ENCODE results near the gene IL1B.
A peak's percentile ranks its signal among the peaks of the same experiment; 100 is the strongest.

The IL1B gene

GRCh38 chr2:112818094-112818902 lies 18.3 kb downstream of the IL1B start:
- intact Hi-C loops (cut with micrococcal nuclease), result loop anchor here (10.0 kb wide), 1 partner anchor 53 kb away; the partner anchor contains the start of gene CKAP2L
- no peak overlapping the region for H3K27ac Mint-ChIP-seq

DNA sequence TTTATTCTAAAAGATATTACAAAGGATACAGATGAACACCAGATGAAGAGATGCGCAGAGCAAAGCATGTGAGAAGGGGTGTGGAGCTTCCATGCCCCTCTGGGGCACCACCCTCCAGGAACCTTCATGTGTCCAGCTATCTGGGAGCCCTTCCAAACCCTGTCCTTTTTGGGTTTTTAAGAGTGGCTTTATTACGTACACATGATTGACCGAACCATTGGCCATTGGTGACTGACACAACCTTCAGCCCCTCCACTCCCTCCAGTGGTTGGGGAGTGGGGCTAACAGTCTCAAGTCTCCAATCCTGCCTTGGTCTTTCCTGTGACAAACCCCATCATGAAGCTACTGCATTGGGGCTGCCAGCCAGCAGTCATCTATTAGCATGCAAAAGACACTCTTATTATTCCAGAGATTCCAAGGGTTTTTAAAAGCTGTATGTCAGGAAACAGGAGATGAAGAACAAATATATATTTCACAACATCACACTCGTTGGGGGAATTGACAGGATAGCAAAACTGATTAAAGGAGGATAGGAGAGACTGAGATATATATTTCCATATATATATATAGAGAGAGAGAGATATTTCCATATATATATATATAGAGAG lies 19.4 kb downstream of the IL1B start:
- Mint-ChIP-seq H3K4me3 (no peak overlapping the region), H3K27me3 (peaks cover under 1% of the 10 kb centered on the region), H3K9me3 (no peaks in the 10 kb centered on the region), H3K36me3 (ENCODE audit: low read depth) (no peaks in the 10 kb centered on the region), H3K27ac (no peak overlapping the region), H3K4me1 (ENCODE audit: low read depth) (peaks cover 18% of the 10 kb centered on the region)
- intact Hi-C loops (cut with micrococcal nuclease), result loop anchor here (10.0 kb wide), 1 partner anchor 52 kb away; the partner anchor contains the start of gene CKAP2L

More at GRCh38 chr2:112818094-112818902, 18.3 kb downstream of the IL1B start:
- no peak overlapping the region for H3K4me3 Mint-ChIP-seq
- H3K9me3 Mint-ChIP-seq, result no peaks in the 10 kb centered on the region
- peaks cover 3% of the 10 kb centered on the region for H3K27me3 Mint-ChIP-seq
- H3K36me3 Mint-ChIP-seq (ENCODE audit: low read depth), result no peaks in the 10 kb centered on the region
- peaks cover 15% of the 10 kb centered on the region for H3K4me1 Mint-ChIP-seq (ENCODE audit: low read depth)

DNA sequence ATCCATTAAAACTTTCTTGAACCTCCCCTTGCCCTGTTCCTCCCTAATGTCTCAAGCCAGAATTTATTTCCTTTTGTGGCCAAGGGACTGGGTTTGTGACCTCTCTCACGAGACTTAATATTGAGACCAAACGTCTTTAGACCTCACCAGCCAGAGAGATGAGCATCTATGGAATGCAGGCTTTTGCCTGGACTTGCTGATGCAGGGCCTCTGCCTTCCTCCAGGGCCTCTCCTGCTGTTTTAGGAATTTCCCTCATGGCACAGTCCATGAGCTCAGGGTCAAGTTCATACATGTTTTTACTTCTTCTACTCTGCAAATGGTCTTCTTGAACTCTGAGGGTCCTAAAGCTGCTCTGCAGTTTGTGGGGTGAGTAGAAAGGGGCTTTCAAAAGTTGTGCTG lies 22.3 kb downstream of the IL1B start:
- H3K36me3 Mint-ChIP-seq (ENCODE audit: low read depth), result no peaks in the 10 kb centered on the region
- H3K9me3 Mint-ChIP-seq, result no peaks in the 10 kb centered on the region
- H3K27ac Mint-ChIP-seq, result no peak overlapping the region
- no peaks in the 10 kb centered on the region for H3K27me3 Mint-ChIP-seq
- H3K4me1 Mint-ChIP-seq (ENCODE audit: low read depth), result peaks cover 33% of the 10 kb centered on the region
- intact Hi-C loops (cut with micrococcal nuclease), result loop anchor here (10.0 kb wide), 1 partner anchor 49 kb away; the partner anchor contains the start of gene CKAP2L
- H3K4me3 Mint-ChIP-seq, result no peak overlapping the region

DNA sequence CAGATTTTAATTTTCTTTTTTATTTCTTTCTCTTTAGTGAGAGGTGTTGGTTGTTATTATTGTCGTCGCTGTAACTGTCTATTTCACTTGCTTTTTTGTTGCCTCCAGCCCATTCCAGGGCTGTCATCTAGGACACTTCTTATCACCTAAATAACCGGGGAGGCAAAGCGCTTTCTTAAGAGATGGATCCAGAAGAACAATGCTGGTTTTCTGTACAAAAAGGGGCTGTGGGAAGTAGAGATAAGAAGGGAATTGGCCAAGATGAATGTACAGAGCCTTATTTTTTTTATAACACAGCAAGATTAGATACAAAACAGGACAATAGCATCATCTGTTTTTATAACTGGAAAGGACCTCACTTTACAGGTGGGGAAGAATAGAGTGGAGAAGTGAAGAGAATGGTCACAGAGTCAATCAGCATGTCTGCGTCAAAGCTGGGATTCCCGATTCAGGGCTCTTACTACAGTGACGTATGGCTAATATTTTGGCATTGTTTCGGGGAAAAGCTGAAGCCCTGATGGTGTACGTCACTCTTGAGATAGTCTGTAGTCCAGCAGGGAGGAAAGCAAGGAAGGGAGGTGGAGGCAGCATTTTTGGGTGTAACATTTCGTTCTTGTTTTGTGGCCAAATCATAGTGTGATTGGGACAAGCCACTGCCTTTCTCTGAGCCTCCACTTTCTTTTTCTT lies 23.2 kb downstream of the IL1B start:
- H3K4me1 Mint-ChIP-seq (ENCODE audit: low read depth), result peaks cover 33% of the 10 kb centered on the region
- no peak overlapping the region for H3K27ac Mint-ChIP-seq
- no peaks in the 10 kb centered on the region for H3K36me3 Mint-ChIP-seq (ENCODE audit: low read depth)
- intact Hi-C loops (cut with micrococcal nuclease), result loop anchor here (10.0 kb wide), 1 partner anchor 49 kb away; the partner anchor contains the start of gene CKAP2L
- no peaks in the 10 kb centered on the region for H3K9me3 Mint-ChIP-seq
- H3K27me3 Mint-ChIP-seq, result no peaks in the 10 kb centered on the region
- H3K4me3 Mint-ChIP-seq, result no peak overlapping the region

GRCh38 chr2:112812318-112813267 lies 24.0 kb downstream of the IL1B start:
- Mint-ChIP-seq H3K27ac (peak overlapping the region; percentile 33), H3K36me3 (ENCODE audit: low read depth) (peaks cover 1% of the 10 kb centered on the region), H3K4me1 (ENCODE audit: low read depth) (peaks cover 33% of the 10 kb centered on the region), H3K4me3 (no peak overlapping the region), H3K27me3 (no peaks in the 10 kb centered on the region), H3K9me3 (peaks cover 2% of the 10 kb centered on the region)
- intact Hi-C loops (cut with micrococcal nuclease), result loop anchor here (10.0 kb wide), 1 partner anchor 48 kb away; the partner anchor contains the start of gene CKAP2L

DNA sequence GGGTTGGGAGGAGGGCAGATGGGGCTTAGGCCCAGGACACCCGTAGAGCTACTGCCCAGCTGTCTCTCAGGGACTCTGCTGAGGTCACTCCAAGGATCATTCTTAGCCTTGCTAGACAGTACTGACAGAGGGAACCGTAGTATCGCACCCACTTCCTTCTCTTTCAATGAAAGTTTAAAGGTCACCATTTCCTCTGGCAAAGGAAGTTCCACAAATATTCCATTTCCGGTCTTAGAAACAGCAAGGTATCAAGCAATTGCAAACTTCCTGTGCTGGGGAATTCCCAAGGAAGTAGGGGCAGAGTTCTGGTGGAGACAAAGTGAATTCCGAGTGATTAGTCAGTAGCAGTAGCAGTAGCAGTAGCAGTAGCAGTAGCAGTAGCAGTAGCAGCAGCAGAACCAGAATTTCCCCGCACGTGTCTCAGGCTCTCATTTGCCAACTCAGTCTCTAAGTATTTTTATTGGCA lies 24.7 kb downstream of the IL1B start:
- no peaks in the 10 kb centered on the region for H3K27me3 Mint-ChIP-seq
- intact Hi-C loops (cut with micrococcal nuclease), result loop anchor here (10.0 kb wide), 1 partner anchor 47 kb away; the partner anchor contains the start of gene CKAP2L
- peak overlapping the region; percentile 33 for H3K27ac Mint-ChIP-seq
- H3K4me1 Mint-ChIP-seq (ENCODE audit: low read depth), result peaks cover 33% of the 10 kb centered on the region
- H3K4me3 Mint-ChIP-seq, result no peak overlapping the region
- peaks cover 8% of the 10 kb centered on the region for H3K36me3 Mint-ChIP-seq (ENCODE audit: low read depth)
- peaks cover 10% of the 10 kb centered on the region for H3K9me3 Mint-ChIP-seq

- Mint-ChIP-seq H3K9me3 (peaks cover 12% of the 10 kb centered on the region), H3K4me3 (no peak overlapping the region), H3K36me3 (ENCODE audit: low read depth) (peaks cover 8% of the 10 kb centered on the region), H3K27ac (peak overlapping the region; percentile 33), H3K4me1 (ENCODE audit: low read depth) (peaks cover 33% of the 10 kb centered on the region), H3K27me3 (no peaks in the 10 kb centered on the region)
- intact Hi-C loops (cut with micrococcal nuclease), result loop anchor here (10.0 kb wide), 1 partner anchor 47 kb away; the partner anchor contains the start of gene CKAP2L
Measured at GRCh38 chr2:112811276-112811831, 25.2 kb downstream of the IL1B start.

GRCh38 chr2:112809112-112809511 lies 27.5 kb downstream of the IL1B start:
- Mint-ChIP-seq H3K27ac (no peak overlapping the region), H3K4me1 (ENCODE audit: low read depth) (peaks cover 33% of the 10 kb centered on the region), H3K4me3 (no peak overlapping the region), H3K9me3 (peaks cover 12% of the 10 kb centered on the region), H3K27me3 (no peaks in the 10 kb centered on the region), H3K36me3 (ENCODE audit: low read depth) (peaks cover 8% of the 10 kb centered on the region)
- intact Hi-C loops (cut with micrococcal nuclease), result no loop called here

- Mint-ChIP-seq H3K27ac (no peak overlapping the region), H3K9me3 (peaks cover 12% of the 10 kb centered on the region), H3K4me1 (ENCODE audit: low read depth) (peaks cover 20% of the 10 kb centered on the region), H3K36me3 (ENCODE audit: low read depth) (peaks cover 8% of the 10 kb centered on the region), H3K27me3 (no peaks in the 10 kb centered on the region), H3K4me3 (no peak overlapping the region)
- intact Hi-C loops (cut with micrococcal nuclease), result no loop called here
Measured at GRCh38 chr2:112807233-112807807, 29.3 kb downstream of the IL1B start.

DNA sequence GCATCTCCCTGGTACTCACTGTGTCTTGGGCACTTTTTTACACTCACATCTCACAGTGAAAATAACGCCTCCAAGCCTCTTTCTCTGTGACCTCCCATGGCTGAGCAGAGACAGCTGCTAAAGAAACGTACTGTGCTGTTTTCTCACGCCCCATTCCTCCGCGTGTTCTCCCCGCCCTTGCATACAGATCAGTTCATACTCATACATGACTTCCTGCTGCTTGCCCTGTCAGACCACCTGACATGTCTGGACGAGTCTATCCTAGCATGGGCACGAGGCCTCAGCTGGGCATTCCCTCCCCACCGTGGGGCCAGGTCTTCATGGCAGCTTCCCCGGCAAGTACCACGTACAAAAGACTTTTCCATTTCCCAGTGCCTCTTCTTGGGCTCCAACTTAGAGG lies 31.0 kb downstream of the IL1B start:
- Mint-ChIP-seq H3K4me1 (ENCODE audit: low read depth) (peaks cover 8% of the 10 kb centered on the region), H3K9me3 (peaks cover 12% of the 10 kb centered on the region), H3K27me3 (no peaks in the 10 kb centered on the region), H3K36me3 (ENCODE audit: low read depth) (peaks cover 8% of the 10 kb centered on the region), H3K4me3 (no peak overlapping the region), H3K27ac (no peak overlapping the region)
- intact Hi-C loops (cut with micrococcal nuclease), result no loop called here

- Mint-ChIP-seq H3K27ac (no peak overlapping the region), H3K9me3 (peaks cover 12% of the 10 kb centered on the region), H3K36me3 (ENCODE audit: low read depth) (peaks cover 8% of the 10 kb centered on the region), H3K4me1 (ENCODE audit: low read depth) (peaks cover 15% of the 10 kb centered on the region), H3K27me3 (no peaks in the 10 kb centered on the region), H3K4me3 (no peak overlapping the region)
- intact Hi-C loops (cut with micrococcal nuclease), result no loop called here
Measured at GRCh38 chr2:112803691-112804521, 32.7 kb downstream of the IL1B start.

Data from dendritic cell treated with granulocyte-macrophage colony-stimulating factor and Interleukin-4, amounts not matched to agents 40 ng/mL and 50 ng/mL, for 4 days (primary cell).